Right atrium auricular region (tissue), 2 donors: ENCODE results near the gene FUT2. TPM values are rescaled to one million over a fixed set of nuclear protein-coding genes. Genes with fewer than 3 reads are reported as not detected.

Experiments used
- DNase-seq: peaks from one replicate; pipeline ENCODE4 v3.0.0-alpha.2; 2019; ENCODE audit warnings: low spot score
- H3K27ac ChIP-seq, 2 donors: fragments of 200-600 bp; sonication (generic); 1 replicate in 1 of 2; 2 replicates in 1 of 2; pipeline ENCODE4 v1.5.1; 2016 to 2019
- H3K27me3 ChIP-seq, 2 donors: fragments of 200-600 bp; sonication (generic); one replicate each; pipeline versions ENCODE4 v1.5.1 to v1.6.0; 2017 to 2019
- H3K36me3 ChIP-seq: fragments of 200-600 bp; sonication (generic); one replicate; pipeline ENCODE4 v1.5.1; 2016
- H3K4me1 ChIP-seq, 2 donors: fragments of 200-600 bp; sonication (generic); one replicate each; pipeline versions ENCODE4 v1.5.1 to v1.6.0; 2017 to 2019
- H3K4me3 ChIP-seq, 2 donors: fragments of 200-600 bp; sonication (generic); 1 replicate in 1 of 2; 2 replicates in 1 of 2; pipeline ENCODE4 v1.5.1; 2017 to 2019; ENCODE audit warnings: mild to moderate bottlenecking in 1 of 2, moderate library complexity in 1 of 2
- H3K9me3 ChIP-seq, 2 donors: fragments of 200-600 bp; sonication (generic); one replicate each; pipeline ENCODE4 v1.5.1; 2019
- CTCF ChIP-seq, 2 donors: fragments of 200-600 bp; sonication (generic); IDR thresholded peaks; one replicate each; pipeline ENCODE4 v1.5.1; 2019; ENCODE audit warnings: antibody characterized with exemption in 2 of 2
- total RNA-seq, 2 donors: library from RNA; depleted of rRNA; stranded (reverse); fragments of >200 nt; gene quantifications; one replicate each; pipeline ENCODE4 v1.1.0, GENCODE V29; 2016

FUT2 gene
- total RNA-seq, 2 donors from 2014 or later = not detected

- H3K27me3 ChIP-seq = no peaks in the 10 kb centered on the region
- TF ChIP-seq CTCF (IDR thresholded peaks at IDR 0.05) = no peak
- no peaks in the 10 kb centered on the region for H3K36me3 ChIP-seq
- H3K4me1 ChIP-seq = peaks cover 0 to 11% of the 10 kb centered on the region in 2 donors
- DNase-seq = peak; percentile 93
- H3K9me3 ChIP-seq = no peaks in the 10 kb centered on the region
- H3K4me3 ChIP-seq = no peak overlapping the region
- peak overlapping the region; percentile 46 to 56 for H3K27ac ChIP-seq
Measured at GRCh38 chr19:48660852-48661710, 34.7 kb upstream of the FUT2 start.

- no peaks in the 10 kb centered on the region for H3K9me3 ChIP-seq
- H3K27ac ChIP-seq = no peak overlapping the region
- H3K4me3 ChIP-seq = no peak overlapping the region
- H3K4me1 ChIP-seq = peaks cover 0 to 11% of the 10 kb centered on the region in 2 donors
- H3K36me3 ChIP-seq = no peaks in the 10 kb centered on the region
- no peak for TF ChIP-seq CTCF (IDR thresholded peaks at IDR 0.05)
- no peak for DNase-seq
- H3K27me3 ChIP-seq = no peaks in the 10 kb centered on the region
Measured at GRCh38 chr19:48661711-48662090, 34.1 kb upstream of the FUT2 start.

DNA sequence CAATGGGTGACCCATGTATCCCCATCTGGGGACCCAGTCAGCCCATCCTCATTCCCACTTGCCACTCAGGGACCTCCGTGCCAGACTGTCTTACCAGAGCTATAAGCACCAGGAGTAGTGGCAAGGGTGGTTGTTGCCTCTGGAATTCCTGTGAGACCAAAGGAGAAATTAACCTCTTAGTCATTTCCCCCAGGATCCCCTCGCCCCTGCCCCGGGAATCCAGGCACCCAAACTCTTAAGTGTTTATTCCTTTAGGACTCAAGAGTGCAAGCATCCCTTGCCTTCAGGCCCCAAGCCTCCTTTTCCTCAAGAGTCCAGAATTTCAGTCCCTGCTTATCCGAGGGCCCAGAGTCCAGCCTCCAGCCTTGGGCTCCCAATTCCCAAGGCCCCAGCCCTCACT lies 32.1 kb upstream of the FUT2 start:
- Histone ChIP-seq H3K36me3 (no peaks in the 10 kb centered on the region), H3K4me1 (peaks cover 0 to 11% of the 10 kb centered on the region in 2 donors), H3K27me3 (no peaks in the 10 kb centered on the region), H3K27ac (no peak overlapping the region), H3K9me3 (no peaks in the 10 kb centered on the region), H3K4me3 (no peak overlapping the region)
- DNase-seq = no peak
- no peak for TF ChIP-seq CTCF (IDR thresholded peaks at IDR 0.05)

DNA sequence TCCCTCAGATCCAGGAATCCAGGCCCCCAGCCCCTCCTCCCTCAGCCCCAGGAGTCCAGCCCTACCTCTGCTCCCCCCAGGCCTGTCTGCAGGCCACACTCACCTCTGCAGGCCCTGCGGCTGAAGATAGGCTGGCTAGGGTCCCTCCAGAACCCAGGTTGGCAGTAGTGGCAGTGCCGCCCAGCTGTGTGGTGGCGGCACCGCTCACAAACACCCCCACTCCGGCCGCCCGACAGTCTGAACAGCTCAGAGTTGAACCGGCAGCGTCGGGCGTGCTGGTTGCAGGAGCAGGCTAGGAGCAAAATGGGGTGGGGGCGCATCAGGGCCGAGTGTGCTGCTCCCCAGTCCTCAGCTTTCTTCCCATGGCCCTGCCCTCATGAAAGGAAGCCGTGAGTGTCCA lies 31.3 kb upstream of the FUT2 start:
- no peak overlapping the region for H3K4me3 ChIP-seq
- no peaks in the 10 kb centered on the region for H3K9me3 ChIP-seq
- peaks cover 0 to 11% of the 10 kb centered on the region in 2 donors for H3K4me1 ChIP-seq
- no peak for TF ChIP-seq CTCF (IDR thresholded peaks at IDR 0.05)
- no peaks in the 10 kb centered on the region for H3K36me3 ChIP-seq
- no peak for DNase-seq
- no peak overlapping the region for H3K27ac ChIP-seq
- no peaks in the 10 kb centered on the region for H3K27me3 ChIP-seq

DNA sequence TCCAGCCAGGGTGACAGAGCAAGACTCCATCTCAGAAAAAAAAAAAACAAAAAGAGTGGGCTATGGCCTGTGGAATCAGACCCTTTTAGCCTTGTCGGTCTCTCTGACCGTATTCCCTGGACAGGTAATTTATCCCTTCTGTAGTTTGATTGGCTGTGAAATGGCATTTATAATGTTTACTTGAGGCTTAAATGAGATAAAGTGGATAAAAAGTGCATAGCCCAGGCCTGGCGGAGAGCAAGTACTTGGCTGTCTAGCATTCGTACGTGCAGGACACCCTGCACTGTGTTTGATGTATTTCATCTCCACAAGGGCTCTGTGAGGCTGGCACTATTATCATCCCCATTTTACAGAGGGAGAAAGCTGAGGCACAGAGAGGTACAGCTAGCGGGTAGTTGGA lies 30.0 kb upstream of the FUT2 start:
- Histone ChIP-seq H3K4me1 (peaks cover 0 to 5% of the 10 kb centered on the region in 2 donors), H3K27ac (no peak overlapping the region), H3K9me3 (no peaks in the 10 kb centered on the region), H3K4me3 (no peak overlapping the region), H3K36me3 (no peaks in the 10 kb centered on the region), H3K27me3 (no peaks in the 10 kb centered on the region)
- TF ChIP-seq CTCF (IDR thresholded peaks at IDR 0.05) = no peak
- DNase-seq = no peak

GRCh38 chr19:48668332-48668731 lies 27.4 kb upstream of the FUT2 start:
- no peak overlapping the region for H3K27ac ChIP-seq
- DNase-seq = no peak
- no peaks in the 10 kb centered on the region for H3K4me1 ChIP-seq
- H3K4me3 ChIP-seq = no peak overlapping the region
- H3K27me3 ChIP-seq = no peaks in the 10 kb centered on the region
- H3K36me3 ChIP-seq = no peaks in the 10 kb centered on the region
- no peak for TF ChIP-seq CTCF (IDR thresholded peaks at IDR 0.05)
- H3K9me3 ChIP-seq = no peaks in the 10 kb centered on the region
